Embryonic facial prominence (tissue), 1 donor: ENCODE data around the gene TIPARP.
"Not testable (repeated sequence)": the region's sequence is repeated elsewhere in the genome, so short reads cannot be mapped to it uniquely, and the experiment has no call there.

Experiments used
- DNase-seq: peaks from one replicate; pipeline ENCODE4 v3.0.0-alpha.2; 2016; ENCODE audit errors: extremely low spot score

Gene TIPARP

GRCh38 chr3:156740581-156740980, 66.2 kb downstream of the TIPARP start:
- not testable (repeated sequence) for DNase-seq

DNA sequence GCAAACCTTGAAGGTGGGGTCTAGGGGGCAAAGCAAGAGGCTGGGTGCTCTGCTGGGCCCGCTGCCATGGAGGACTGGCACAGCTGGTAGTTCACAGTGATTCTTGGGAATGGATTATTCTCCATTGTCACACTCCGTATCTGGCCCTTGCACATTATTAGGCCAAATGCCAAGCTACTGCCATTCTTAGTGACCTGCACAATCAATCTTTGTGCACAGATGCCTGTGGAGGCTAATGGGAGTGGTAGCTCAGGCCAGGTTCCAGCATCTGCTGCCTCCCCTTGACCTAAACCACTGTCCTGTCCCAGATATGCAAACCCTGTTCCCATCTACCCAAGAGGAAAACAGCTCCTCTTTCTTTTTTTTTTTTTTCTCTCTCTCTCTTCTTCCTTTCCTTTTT, 67.5 kb downstream of the TIPARP start:
- DNase-seq = no peak

DNA sequence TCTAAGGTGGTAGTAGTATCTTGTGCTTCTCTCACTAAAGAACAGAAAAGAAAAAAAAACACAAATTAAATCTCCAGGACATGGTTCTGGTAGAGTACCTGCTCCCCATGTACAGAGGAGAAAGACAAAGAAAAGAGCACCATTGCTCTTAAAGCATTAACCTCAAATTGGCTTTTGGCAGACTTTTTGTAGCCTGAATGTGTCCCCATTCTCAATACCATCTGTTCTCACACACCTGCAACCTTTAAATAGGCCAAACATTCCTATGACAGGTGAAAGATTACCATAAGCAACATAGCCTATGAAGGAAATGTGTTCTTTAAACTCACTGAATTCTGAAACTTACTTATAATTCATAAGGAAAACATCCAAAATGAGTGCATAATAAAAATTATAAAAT, 68.0 kb downstream of the TIPARP start:
- DNase-seq = no peak

DNA sequence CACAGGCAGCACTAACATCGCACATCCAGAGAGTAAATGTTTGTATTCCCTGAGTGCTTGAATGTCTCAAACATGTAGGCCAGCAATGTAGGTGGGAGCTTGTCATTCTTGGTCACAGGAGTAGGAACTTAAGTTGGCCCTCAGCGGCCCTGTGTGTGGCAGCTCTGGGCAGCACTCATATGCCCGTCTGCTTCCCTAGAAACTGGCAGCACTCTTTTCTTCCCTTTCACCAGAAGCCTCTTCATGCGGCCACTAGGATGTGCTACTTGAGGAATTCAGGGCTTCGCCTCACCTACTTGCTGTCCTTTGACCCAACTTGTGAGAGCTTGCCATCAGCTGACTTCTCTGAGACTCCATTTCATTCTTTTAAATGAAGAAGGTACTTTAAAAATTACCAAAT, 69.5 kb downstream of the TIPARP start:
- no peak for DNase-seq

- DNase-seq = no peak
These were observed 70.2 kb downstream of the TIPARP start for GRCh38 chr3:156744631-156745030.

GRCh38 chr3:156745766-156746165, 71.4 kb downstream of the TIPARP start:
- DNase-seq = no peak

DNA sequence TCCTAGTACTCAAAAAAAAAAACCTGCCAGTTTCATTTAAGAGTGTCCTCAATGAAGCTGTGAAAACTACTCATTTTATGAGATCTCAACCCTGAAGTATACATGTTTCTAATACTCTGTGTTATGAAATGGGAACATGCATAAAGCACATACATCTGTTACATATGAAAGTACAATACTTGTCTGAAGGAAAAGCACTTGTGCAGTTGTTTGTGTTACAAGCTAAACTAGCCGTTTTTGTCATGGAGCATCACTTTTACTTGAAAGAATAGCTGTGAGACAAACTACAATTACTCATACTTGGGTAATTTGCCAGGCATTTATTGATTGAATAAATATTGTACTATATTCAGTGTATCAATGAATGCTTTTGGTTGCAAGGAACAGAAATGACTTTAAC, 72.7 kb downstream of the TIPARP start:
- DNase-seq = no peak

- no peak for DNase-seq
These were observed 74.9 kb downstream of the TIPARP start for GRCh38 chr3:156749244-156749643.

- no peak for DNase-seq
These were observed 75.9 kb downstream of the TIPARP start for GRCh38 chr3:156750191-156750873.

DNA sequence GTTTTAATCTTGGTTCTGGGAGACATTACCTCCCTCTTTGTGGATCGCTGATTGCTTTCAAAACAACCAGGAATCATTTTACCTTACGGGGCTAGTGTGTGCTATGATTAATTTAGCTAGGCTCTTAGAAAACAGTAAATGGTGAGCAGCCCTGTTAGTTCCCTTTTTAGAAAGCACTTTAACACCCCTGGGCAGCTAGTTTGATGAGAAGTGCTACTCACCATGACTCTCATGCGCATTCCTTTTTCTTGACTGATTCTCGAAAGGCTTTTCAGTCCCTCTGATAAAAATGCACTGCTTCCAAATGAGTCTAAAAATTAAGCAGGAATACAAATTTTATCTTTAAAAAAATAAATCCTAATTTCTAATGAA, 76.5 kb downstream of the TIPARP start:
- no peak for DNase-seq

GRCh38 chr3:156751461-156752025, 77.2 kb downstream of the TIPARP start:
- DNase-seq = peak; percentile 68
